GM12801 (cell line): Measurements from ENCODE around the gene VARS1.

Experiments
- CTCF ChIP-seq: IDR thresholded peaks from one replicate; pipeline ENCODE4 v1.5.1; 2011; ENCODE audit warnings: control low read depth; ENCODE audit not compliant: insufficient read length; ENCODE audit errors: extremely low read depth

VARS1 gene

GRCh38 chr6:31768363-31769257 lies 26.9 kb downstream of the VARS1 start:
- no peak for TF ChIP-seq CTCF

- no peak for TF ChIP-seq CTCF
Observed at GRCh38 chr6:31767096-31767645, 28.4 kb downstream of the VARS1 start.

DNA sequence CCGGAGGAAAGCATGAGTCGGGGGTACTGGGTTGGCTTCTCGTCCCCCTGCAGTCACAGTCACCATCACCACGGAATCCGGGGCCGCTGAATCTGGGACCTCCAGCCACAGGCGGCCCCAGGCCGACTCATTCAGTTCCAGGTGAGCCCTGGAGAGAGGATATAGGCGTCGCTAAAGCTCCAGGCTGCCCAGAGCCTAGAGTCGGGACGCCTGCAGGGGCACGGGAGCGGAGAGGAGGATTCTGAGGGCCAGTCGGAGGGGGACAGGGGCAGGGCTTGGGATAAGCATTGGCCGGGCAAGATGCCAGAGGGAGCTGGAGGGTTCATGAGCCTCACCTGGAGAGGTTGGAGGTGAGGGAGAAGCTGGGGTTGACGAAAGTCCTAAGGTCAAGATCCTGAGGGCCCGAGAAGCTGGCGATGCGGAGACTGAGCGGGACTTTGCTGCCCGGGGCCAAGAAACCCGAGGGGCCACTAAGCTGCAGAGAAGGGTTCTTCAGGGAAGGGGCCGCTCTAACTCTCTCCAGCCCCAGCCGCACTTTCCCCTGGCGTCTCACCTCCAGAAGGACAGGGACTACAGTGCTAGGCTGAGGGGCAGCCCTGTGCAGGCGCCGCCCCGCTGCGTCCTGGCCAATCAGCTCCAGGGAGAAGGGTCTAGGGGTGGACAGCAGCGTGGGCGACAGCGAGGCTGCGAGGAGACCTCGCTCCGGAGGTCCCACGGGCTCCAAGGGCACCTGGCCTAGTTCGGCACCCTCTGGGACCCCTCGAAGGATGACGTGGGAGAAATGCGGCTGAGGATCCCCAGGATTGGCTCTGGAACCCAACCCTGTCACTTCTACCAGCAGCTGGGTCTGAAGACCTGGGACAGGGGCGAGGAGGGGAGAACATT lies 29.4 kb downstream of the VARS1 start:
- no peak for TF ChIP-seq CTCF

DNA sequence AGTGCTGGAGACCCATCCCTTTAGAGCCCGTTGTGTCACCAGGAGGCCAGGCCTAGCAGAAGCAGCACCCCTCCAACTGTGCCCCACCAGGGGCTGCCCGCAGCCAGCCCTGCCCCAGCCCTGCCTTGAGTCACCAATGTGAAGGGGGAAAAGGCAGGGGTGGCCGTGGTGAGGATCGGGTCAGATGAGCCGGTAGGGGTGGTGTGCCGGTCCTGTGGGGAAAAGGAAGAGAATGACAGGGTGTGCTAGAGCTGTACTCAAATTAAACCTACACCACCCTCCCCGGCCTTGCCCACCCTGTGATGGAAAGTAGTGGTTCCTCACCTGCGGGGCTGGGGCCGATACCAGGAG lies 30.0 kb downstream of the VARS1 start:
- TF ChIP-seq CTCF: no peak

- TF ChIP-seq CTCF: no peak
Observed at GRCh38 chr6:31764198-31764597, 31.4 kb downstream of the VARS1 start.

DNA sequence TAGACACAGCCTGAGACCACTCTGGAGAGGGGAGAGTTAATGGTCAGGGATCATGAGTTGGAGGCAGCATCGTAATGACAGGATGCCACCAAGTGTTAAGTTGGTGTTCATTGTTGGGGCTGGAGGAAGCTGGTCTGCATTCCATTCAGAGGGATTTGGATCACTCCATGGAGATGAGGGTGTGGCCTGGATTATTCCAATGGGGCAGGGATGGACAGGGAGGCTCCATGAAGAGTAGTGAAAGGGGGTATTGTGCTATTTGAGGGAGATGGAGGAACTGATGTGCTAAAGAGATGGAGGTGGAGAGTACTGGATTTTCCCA lies 32.0 kb downstream of the VARS1 start:
- no peak for TF ChIP-seq CTCF

GRCh38 chr6:31762878-31763618 lies 32.5 kb downstream of the VARS1 start:
- TF ChIP-seq CTCF: no peak
